Astrocyte of the cerebellum (primary cell): Measurements from ENCODE around the gene KAT5.

ENCODE experiments used
- DNase-seq: peaks from one replicate; pipeline ENCODE4 v3.0.0-alpha.2; 2011; ENCODE audit warnings: low read depth
- H3K4me3 ChIP-seq: 2 replicates; pipeline ENCODE4 v1.5.1; 2011; ENCODE audit warnings: mild to moderate bottlenecking, low read depth, low read length, moderate library complexity
- in situ Hi-C: cut with HindIII; loops from 2 replicates; pipeline ENCODE4 v1.10.0; 2017; ENCODE audit warnings: low sequenced_read_pairs
- TF ChIP-seq, protein P1 (sequence below): IDR thresholded peaks from 2 replicates; pipeline ENCODE4 v1.5.1; 2012; ENCODE audit warnings: low read length, low read depth, moderate library complexity, mild to moderate bottlenecking; ENCODE audit errors: missing control alignments

Gene KAT5

DNA sequence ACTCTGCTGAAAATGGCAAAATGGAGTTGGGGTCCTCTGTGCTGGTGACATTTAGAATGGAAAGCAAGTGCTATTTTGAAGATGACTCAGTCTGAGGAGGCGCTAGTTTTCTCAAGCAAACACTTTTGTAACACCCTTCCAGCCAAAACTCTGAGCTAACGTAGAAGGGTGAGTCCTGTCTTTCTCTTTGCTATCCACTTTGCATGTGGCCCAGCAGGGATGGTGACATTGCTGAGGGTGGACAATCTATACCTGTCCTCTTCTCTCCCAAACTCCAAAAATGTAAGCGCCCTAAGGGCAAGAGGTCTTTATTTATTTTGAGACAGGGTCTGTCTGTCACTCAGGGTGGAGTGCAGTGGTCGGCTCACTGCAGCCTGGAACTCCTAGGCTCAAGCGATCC, 3.6 kb upstream of the KAT5 start:
- TF ChIP-seq, protein P1, sequence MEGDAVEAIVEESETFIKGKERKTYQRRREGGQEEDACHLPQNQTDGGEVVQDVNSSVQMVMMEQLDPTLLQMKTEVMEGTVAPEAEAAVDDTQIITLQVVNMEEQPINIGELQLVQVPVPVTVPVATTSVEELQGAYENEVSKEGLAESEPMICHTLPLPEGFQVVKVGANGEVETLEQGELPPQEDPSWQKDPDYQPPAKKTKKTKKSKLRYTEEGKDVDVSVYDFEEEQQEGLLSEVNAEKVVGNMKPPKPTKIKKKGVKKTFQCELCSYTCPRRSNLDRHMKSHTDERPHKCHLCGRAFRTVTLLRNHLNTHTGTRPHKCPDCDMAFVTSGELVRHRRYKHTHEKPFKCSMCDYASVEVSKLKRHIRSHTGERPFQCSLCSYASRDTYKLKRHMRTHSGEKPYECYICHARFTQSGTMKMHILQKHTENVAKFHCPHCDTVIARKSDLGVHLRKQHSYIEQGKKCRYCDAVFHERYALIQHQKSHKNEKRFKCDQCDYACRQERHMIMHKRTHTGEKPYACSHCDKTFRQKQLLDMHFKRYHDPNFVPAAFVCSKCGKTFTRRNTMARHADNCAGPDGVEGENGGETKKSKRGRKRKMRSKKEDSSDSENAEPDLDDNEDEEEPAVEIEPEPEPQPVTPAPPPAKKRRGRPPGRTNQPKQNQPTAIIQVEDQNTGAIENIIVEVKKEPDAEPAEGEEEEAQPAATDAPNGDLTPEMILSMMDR: no peak
- H3K4me3 ChIP-seq: no peak overlapping the region
- in situ Hi-C loops: no loop called here
- DNase-seq: no peak

DNA sequence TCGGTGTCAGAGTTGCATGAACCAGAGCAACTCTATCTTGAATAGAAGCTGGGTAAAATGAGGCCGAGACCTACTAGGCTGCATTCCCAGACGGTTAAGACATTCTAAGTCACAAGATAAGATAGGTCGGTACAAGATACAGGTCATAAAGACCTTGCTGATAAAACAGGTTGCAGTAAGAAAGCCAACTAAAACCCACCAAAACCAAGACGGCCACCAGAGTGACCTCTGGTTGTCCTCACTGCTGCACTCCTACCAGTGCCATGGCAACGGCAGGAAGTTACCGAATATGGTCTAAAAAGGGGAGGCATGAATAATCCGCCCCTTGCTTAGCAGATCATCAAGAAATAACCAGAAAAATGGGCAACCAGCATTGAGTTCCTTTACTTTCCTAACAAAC, 2.4 kb upstream of the KAT5 start:
- no peak for DNase-seq
- TF ChIP-seq, protein P1: no peak
- in situ Hi-C loops: no loop called here
- no peak overlapping the region for H3K4me3 ChIP-seq

DNA sequence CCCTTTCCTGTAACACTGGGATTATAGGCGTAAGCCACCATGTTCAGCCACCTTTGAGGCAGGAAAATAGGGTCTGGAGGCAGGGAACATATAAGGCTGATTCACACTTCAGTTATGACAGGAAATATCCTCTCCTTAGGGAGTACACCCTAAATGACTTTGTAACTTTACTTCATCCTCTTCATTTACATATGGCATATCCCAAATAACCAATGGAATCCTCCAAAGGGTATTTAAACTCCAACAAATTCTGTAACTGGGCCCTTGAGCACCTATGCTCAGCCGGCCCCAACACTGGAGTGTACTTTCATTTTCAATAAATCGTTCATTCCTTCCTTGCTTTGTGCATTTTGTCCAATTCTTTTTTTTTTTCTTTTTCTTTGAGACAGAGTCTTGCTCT, 1.6 kb upstream of the KAT5 start:
- in situ Hi-C loops: no loop called here
- DNase-seq: no peak

DNA sequence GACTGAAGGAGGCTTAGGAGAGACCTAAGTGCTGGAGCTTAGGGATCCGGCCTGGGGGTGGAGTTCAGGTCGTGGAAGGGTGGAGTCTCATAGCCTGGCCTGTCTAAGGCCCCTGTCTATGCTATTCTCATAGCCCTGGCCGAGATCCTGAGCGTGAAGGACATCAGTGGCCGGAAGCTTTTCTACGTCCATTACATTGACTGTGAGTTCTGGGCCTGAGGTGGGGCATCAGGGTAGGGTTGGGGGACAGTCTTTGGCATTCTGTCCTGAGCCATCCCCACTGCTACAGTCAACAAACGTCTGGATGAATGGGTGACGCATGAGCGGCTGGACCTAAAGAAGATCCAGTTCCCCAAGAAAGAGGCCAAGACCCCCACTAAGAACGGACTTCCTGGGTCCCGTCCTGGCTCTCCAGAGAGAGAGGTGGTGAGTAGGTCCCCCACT, 603 bp downstream of the KAT5 start:
- TF ChIP-seq, protein P1: no peak
- peak overlapping the region; percentile 70 for H3K4me3 ChIP-seq
- in situ Hi-C loops: no loop called here
- DNase-seq: no peak

More for the DNA sequence above, 1.6 kb upstream of the KAT5 start:
- TF ChIP-seq, protein P1: no peak
- no peak overlapping the region for H3K4me3 ChIP-seq

DNA sequence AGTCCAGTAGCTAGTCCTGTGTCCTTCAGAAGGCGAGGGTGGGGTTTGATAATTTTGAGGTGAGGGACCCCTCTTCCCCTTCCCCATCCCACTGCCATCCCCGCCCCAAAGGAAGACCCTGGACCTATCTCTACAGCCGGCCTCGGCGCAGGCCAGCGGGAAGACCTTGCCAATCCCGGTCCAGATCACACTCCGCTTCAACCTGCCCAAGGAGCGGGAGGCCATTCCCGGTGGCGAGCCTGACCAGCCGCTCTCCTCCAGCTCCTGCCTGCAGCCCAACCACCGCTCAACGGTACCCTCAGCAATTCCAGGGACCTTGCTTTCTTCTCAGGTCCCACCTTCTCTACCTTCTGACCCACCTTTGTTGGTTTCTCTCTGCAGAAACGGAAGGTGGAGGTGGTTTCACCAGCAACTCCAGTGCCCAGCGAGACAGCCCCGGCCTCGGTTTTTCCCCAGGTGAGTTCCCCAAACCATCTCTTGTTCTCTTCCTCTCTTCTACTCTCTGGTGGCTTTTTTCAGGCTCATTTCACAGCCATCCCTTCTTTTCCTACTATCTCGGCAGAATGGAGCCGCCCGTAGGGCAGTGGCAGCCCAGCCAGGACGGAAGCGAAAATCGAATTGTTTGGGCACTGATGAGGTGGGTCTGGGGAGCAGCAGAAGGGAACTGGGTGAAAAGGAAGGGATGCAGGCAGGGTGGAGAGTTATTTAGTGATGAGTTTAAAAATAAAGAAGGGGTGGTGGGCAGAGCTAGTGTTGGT, 1.3 kb downstream of the KAT5 start:
- TF ChIP-seq, protein P1: no peak

DNA sequence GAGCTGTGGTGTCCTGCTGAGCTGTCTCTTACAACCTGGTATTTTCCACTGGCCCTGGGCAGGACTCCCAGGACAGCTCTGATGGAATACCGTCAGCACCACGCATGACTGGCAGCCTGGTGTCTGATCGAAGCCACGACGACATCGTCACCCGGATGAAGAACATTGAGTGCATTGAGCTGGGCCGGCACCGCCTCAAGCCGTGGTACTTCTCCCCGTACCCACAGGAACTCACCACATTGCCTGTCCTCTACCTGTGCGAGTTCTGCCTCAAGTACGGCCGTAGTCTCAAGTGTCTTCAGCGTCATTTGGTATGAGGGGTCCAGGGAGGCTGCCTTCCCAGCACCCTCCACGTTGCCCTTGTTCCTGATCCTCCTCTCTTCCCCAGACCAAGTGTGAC, 2.4 kb downstream of the KAT5 start:
- no peak for DNase-seq
- TF ChIP-seq, protein P1: no peak
- H3K4me3 ChIP-seq: no peak overlapping the region
- in situ Hi-C loops: no loop called here

More for the DNA sequence above, 1.3 kb downstream of the KAT5 start:
- DNase-seq: no peak
- in situ Hi-C loops: no loop called here
- H3K4me3 ChIP-seq: peak overlapping the region; percentile 70

DNA sequence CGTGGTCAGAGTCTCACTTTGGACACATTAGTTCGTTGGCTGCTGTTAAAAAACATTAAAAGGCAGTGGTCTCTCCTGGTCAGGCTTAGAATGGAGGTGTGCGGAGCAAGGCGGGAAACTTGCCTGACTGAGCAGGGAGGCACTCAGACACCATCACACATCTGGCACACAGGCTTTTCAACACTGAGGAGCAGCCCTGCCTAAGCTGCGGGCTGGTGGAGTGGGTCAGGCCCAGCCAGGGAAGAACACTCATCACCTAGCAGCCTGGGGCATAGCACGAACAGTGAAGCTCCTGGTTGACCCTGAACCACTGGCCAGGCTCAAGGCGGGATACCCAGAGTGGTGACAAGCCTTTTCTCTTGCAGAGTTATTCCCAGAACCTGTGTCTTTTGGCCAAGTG, 4.2 kb downstream of the KAT5 start:
- TF ChIP-seq, protein P1: no peak
- DNase-seq: no peak
- in situ Hi-C loops: no loop called here
- H3K4me3 ChIP-seq: no peak overlapping the region
